Activated CD8-positive, alpha-beta memory T cell treated with anti-CD3 and anti-CD28 coated beads, Interleukin-2, amount 50 U/mL, for 4 hours (primary cell): ENCODE results near the gene KIAA0319L.
"Not testable (repeated sequence)": the region's sequence is repeated elsewhere in the genome, so short reads cannot be mapped to it uniquely, and the experiment has no call there.

ENCODE experiments used
- DNase-seq: peaks from one replicate; pipeline ENCODE4 v3.0.0-alpha.2; 2020

The KIAA0319L gene

GRCh38 chr1:35557118-35557610 lies at the start of gene KIAA0319L:
Gene KIAA0319L, minus strand, starts transcription at chr1:35557403. Its CDS starts 2,912 bp downstream, at chr1:35554491.
- no peak for DNase-seq

- DNase-seq: no peak
Observed at GRCh38 chr1:35605867-35606182, 48.6 kb upstream of the KIAA0319L start.

- no peak for DNase-seq
Observed at GRCh38 chr1:35605071-35605866, 48.1 kb upstream of the KIAA0319L start.

GRCh38 chr1:35603941-35604340 lies 46.7 kb upstream of the KIAA0319L start:
- no peak for DNase-seq

- no peak for DNase-seq
Observed at GRCh38 chr1:35603468-35603867, 46.3 kb upstream of the KIAA0319L start.

GRCh38 chr1:35600593-35600992 lies 43.4 kb upstream of the KIAA0319L start:
- no peak for DNase-seq

- no peak for DNase-seq
Observed at GRCh38 chr1:35599411-35599810, 42.2 kb upstream of the KIAA0319L start.

- no peak for DNase-seq
Observed at GRCh38 chr1:35598895-35599294, 41.7 kb upstream of the KIAA0319L start.

GRCh38 chr1:35597870-35598269 lies 40.7 kb upstream of the KIAA0319L start:
- no peak for DNase-seq

GRCh38 chr1:35595684-35596083 lies 38.5 kb upstream of the KIAA0319L start:
- DNase-seq: no peak

GRCh38 chr1:35594005-35594760 lies 37.0 kb upstream of the KIAA0319L start:
- no peak for DNase-seq

GRCh38 chr1:35592991-35593769 lies 36.0 kb upstream of the KIAA0319L start:
- DNase-seq: no peak

GRCh38 chr1:35591211-35591610 lies 34.0 kb upstream of the KIAA0319L start:
- no peak for DNase-seq

- DNase-seq: no peak
Observed at GRCh38 chr1:35590476-35591040, 33.4 kb upstream of the KIAA0319L start.

- no peak for DNase-seq
Observed at GRCh38 chr1:35589516-35590427, 32.6 kb upstream of the KIAA0319L start.

- no peak for DNase-seq
Observed at GRCh38 chr1:35588197-35588910, 31.2 kb upstream of the KIAA0319L start.

GRCh38 chr1:35587736-35588135 lies 30.5 kb upstream of the KIAA0319L start:
- DNase-seq: no peak

GRCh38 chr1:35586808-35587207 lies 29.6 kb upstream of the KIAA0319L start:
- DNase-seq: no peak

- not testable (repeated sequence) for DNase-seq
Observed at GRCh38 chr1:35585805-35586204, 28.6 kb upstream of the KIAA0319L start.

- DNase-seq: no peak
Observed at GRCh38 chr1:35585281-35585680, 28.1 kb upstream of the KIAA0319L start.

- DNase-seq: not testable (repeated sequence)
Observed at GRCh38 chr1:35581621-35582020, 24.4 kb upstream of the KIAA0319L start.
